B cell (primary cell): ENCODE data around the gene BEST1. TPM values are rescaled to one million over a fixed set of nuclear protein-coding genes. Genes with fewer than 3 reads are reported as not detected.
A peak's percentile ranks its signal among the peaks of the same experiment; 100 is the strongest.

ENCODE experiments used
- ATAC-seq: fragments of 200-7000 bp; cut with Tn5 transposase; one replicate; pipeline ENCODE4 v1.10.0; 2021; ENCODE audit warnings: low read depth, mild to moderate bottlenecking, moderate number of reproducible peaks, moderate library complexity
- CTCF ChIA-PET: fragments of 350-600 bp; sonication (Branson Sonifier 250); formaldehyde crosslinking; loops from one replicate; lab custom pipeline; 2021; ENCODE audit warnings: antibody characterized with exemption, inconsistent platforms; lab: Charles Lee
- POLR2A ChIA-PET: fragments of 350-600 bp; sonication (Branson Sonifier 250); formaldehyde crosslinking; loops from one replicate; lab custom pipeline; 2021; ENCODE audit warnings: antibody characterized with exemption; lab: Charles Lee
- DNase-seq: peaks from one replicate; pipeline ENCODE4 v3.0.0; 2013
- H2AFZ ChIP-seq: 2 replicates; pipeline ENCODE4 v1.6.1; 2012; ENCODE audit warnings: mild to moderate bottlenecking, low read depth, low read length; ENCODE audit not compliant: insufficient read depth, poor library complexity, severe bottlenecking
- H3K27ac ChIP-seq, 2 donors: 1 replicate in 1 of 2; 2 replicates in 1 of 2; pipeline ENCODE4 v1.5.1; 2012 to 2013; ENCODE audit warnings: low read length in 2 of 2, mild to moderate bottlenecking in 2 of 2, moderate library complexity in 1 of 2
- H3K27me3 ChIP-seq, 4 experiments: fragments of 200-600 bp in 1 of 4; sonication (generic) in 1 of 4; replicated peaks in 1 of 4; 1 replicate in 2 of 4; 2 replicates in 2 of 4; pipeline versions ENCODE4 v1.6.1 to v1.7.0; 2013 to 2016; ENCODE audit warnings: low read length in 3 of 4, mild to moderate bottlenecking in 2 of 4, mixed read lengths in 1 of 4, moderate library complexity in 1 of 4; ENCODE audit not compliant: insufficient read depth in 4 of 4, control insufficient read depth in 3 of 4; ENCODE audit errors: control extremely low read depth in 1 of 4
- H3K36me3 ChIP-seq, 2 experiments: replicated peaks in 1 of 2; 1 replicate in 1 of 2; 2 replicates in 1 of 2; pipeline versions ENCODE4 v1.6.1 to v1.7.1; 2013; ENCODE audit warnings: low read length in 1 of 2; ENCODE audit not compliant: insufficient read depth in 2 of 2, control insufficient read depth in 1 of 2; ENCODE audit errors: control extremely low read depth in 1 of 2, extremely low read depth in 1 of 2
- H3K4me1 ChIP-seq, 2 donors: fragments of 200-600 bp in 1 of 2; sonication (generic) in 1 of 2; 1 replicate in 1 of 2; 2 replicates in 1 of 2; pipeline versions ENCODE4 v1.5.1 to v1.6.1; 2013 to 2017; ENCODE audit warnings: low read length in 2 of 2; ENCODE audit not compliant: control insufficient read depth in 2 of 2, insufficient read depth in 2 of 2
- H3K4me2 ChIP-seq: replicated peaks from 2 replicates; pipeline ENCODE3; 2012; ENCODE audit warnings: mild to moderate bottlenecking, low read depth, low read length; ENCODE audit not compliant: poor library complexity, severe bottlenecking
- H3K4me3 ChIP-seq, 5 experiments: fragments of 200-600 bp in 1 of 5; sonication (generic) in 1 of 5; 1 replicate in 3 of 5; 2 replicates in 2 of 5; pipeline versions ENCODE4 v1.5.1 to v1.7.0; 2011 to 2016; ENCODE audit warnings: low read length in 4 of 5, mild to moderate bottlenecking in 4 of 5, low read depth in 2 of 5, control low read depth in 1 of 5, moderate library complexity in 1 of 5; ENCODE audit not compliant: insufficient read depth in 1 of 5; ENCODE audit errors: control extremely low read depth in 1 of 5, extremely low read depth in 1 of 5
- H3K79me2 ChIP-seq: fragments of 200-600 bp; sonication (generic); one replicate; pipeline ENCODE4 v1.6.0; 2016; ENCODE audit warnings: low read length; ENCODE audit not compliant: control insufficient read depth, insufficient read depth
- H3K9ac ChIP-seq: fragments of 200-600 bp; sonication (generic); 2 replicates; pipeline ENCODE4 v1.6.1; 2017; ENCODE audit warnings: mild to moderate bottlenecking, low read length, moderate library complexity
- H3K9me3 ChIP-seq, 3 donors: one replicate each; pipeline versions ENCODE4 v1.6.1 to v1.7.1; 2013; ENCODE audit warnings: low read length in 2 of 3; ENCODE audit not compliant: control insufficient read depth in 2 of 3, insufficient read depth in 1 of 3; ENCODE audit errors: control extremely low read depth in 1 of 3
- H4K20me1 ChIP-seq: 2 replicates; pipeline ENCODE4 v1.6.0; 2012; ENCODE audit warnings: mild to moderate bottlenecking, low read length; ENCODE audit not compliant: insufficient read depth, control insufficient read depth, poor library complexity, severe bottlenecking
- H3K27ac Mint-ChIP-seq: one replicate; pipeline ENCODE4 v1.8.0; 2021; ENCODE audit warnings: mixed read lengths
- H3K27me3 Mint-ChIP-seq: one replicate; pipeline ENCODE4 v1.8.0; 2021; ENCODE audit warnings: mixed read lengths
- H3K4me1 Mint-ChIP-seq: one replicate; pipeline ENCODE4 v1.8.0; 2021; ENCODE audit warnings: mixed read lengths
- H3K4me3 Mint-ChIP-seq: one replicate; pipeline ENCODE4 v1.8.0; 2021; ENCODE audit warnings: mixed read lengths
- H3K9me3 Mint-ChIP-seq: one replicate; pipeline ENCODE4 v1.8.0; 2022; ENCODE audit warnings: mixed read lengths; ENCODE audit not compliant: insufficient read depth
- CTCF ChIP-seq: fragments of 200-600 bp; IDR thresholded peaks from one replicate; pipeline ENCODE4 v1.8.0; 2022; ENCODE audit warnings: antibody characterized with exemption, mild to moderate bottlenecking
- EZH2 ChIP-seq: IDR thresholded peaks from 2 replicates; pipeline ENCODE4 v1.6.1; 2012; ENCODE audit warnings: borderline replicate concordance, low read depth, mild to moderate bottlenecking, moderate library complexity, low read length; ENCODE audit not compliant: insufficient read depth, poor library complexity, severe bottlenecking
- WGBS: methylation state at CpG from one replicate; pipeline ENCODE4 v1.1.5; 2013; ENCODE audit warnings: missing lambda C conversion rate; ENCODE audit not compliant: insufficient coverage; 5-methylcytosine and 5-hydroxymethylcytosine counted together
- intact Hi-C: fragments of 100-400 bp; cut with micrococcal nuclease; formaldehyde crosslinking; loops from one replicate; pipeline ENCODE4 v1.10.0; 2022
- polyA plus RNA-seq: library from polyadenylated mRNA; depleted of rRNA; stranded (reverse); fragments of >200 nt; gene quantifications from 2 replicates; pipeline ENCODE4 v1.2.3, GENCODE V29; 2012
- total RNA-seq, 2 donors: library from RNA; stranded (reverse); fragments of 120-200 nt in 1 of 2; gene quantifications; 1 replicate in 1 of 2; 2 replicates in 1 of 2; pipeline versions ENCODE4 v1.2.3 to v1.2.4, GENCODE V29; 2013 to 2022

Gene BEST1
- total and polyA plus RNA-seq, 2 donors (not counting 1 experiment from before 2014, with no cell fraction given): 0.07 to 0.99 TPM

- H3K9ac ChIP-seq: peak overlapping the region; percentile 6
- no CpG with 5 or more reads among the region's 10 CpGs for WGBS
- no peak overlapping the region for H2AFZ ChIP-seq
- ChIA-PET POLR2A (interaction anchor here (0.7 to 1.7 kb wide), 9 partner anchors 8 to 137 kb away, joined by 3 to 7 read pairs (median 3); no protein-coding TSS in a partner anchor), CTCF (interaction anchor here (1.0 to 4.6 kb wide), 8 partner anchors 15 to 170 kb away, joined by 3 to 62 read pairs (median 8); partner anchors contain the start of gene BEST1)
- peaks cover 64% of the 10 kb centered on the region for H3K4me1 Mint-ChIP-seq
- TF ChIP-seq CTCF: no peak
- TF ChIP-seq EZH2: no peak
- H3K27me3 ChIP-seq: no peaks in the 10 kb centered on the region
- no peaks in the 10 kb centered on the region for H3K9me3 Mint-ChIP-seq
- no peaks in the 10 kb centered on the region for H3K27me3 Mint-ChIP-seq
- H3K79me2 ChIP-seq: peaks cover 62% of the 10 kb centered on the region
- H3K4me2 ChIP-seq: peak overlapping the region; percentile 65
- peaks cover 43 to 59% of the 10 kb centered on the region in 2 donors for H3K4me1 ChIP-seq
- peak overlapping the region in 3 of 5 experiments; percentile 1 to 23 (median 22) for H3K4me3 ChIP-seq
- H3K9me3 ChIP-seq: no peaks in the 10 kb centered on the region
- peak; percentile 90 for DNase-seq
- peaks cover 33% of the 10 kb centered on the region for H4K20me1 ChIP-seq
- peak; percentile 12 for ATAC-seq
- H3K4me3 Mint-ChIP-seq: peak overlapping the region; percentile 97
- H3K27ac Mint-ChIP-seq: peak overlapping the region; percentile 99
- H3K27ac ChIP-seq: peak overlapping the region; percentile 87 to 89
- intact Hi-C loops: loop anchor here (1.0 kb wide), 1 partner anchor 62 kb away; no protein-coding TSS in a partner anchor
- H3K36me3 ChIP-seq: peaks cover 0 to 26% of the 10 kb centered on the region in 2 experiments
These were observed 13.3 kb downstream of the BEST1 start for GRCh38 chr11:61963282-61964057.
